Smooth muscle cell of the brain vasculature (primary cell): ENCODE measurements around the gene TNNI2.
"Not testable (repeated sequence)": the region's sequence is repeated elsewhere in the genome, so short reads cannot be mapped to it uniquely, and the experiment has no call there.

Experiments used
- DNase-seq: peaks from one replicate; pipeline ENCODE4 v3.0.0-alpha.2; 2012; ENCODE audit warnings: low read depth, low spot score

Gene TNNI2

GRCh38 chr11:1838426-1839144 is at the start of gene TNNI2:
TSS of gene TNNI2 (plus strand) at chr11:1838981. CDS start at chr11:1839697, 716 bp downstream.
- DNase-seq, result no peak

GRCh38 chr11:1791912-1792311 is 46.9 kb upstream of the TNNI2 start:
- DNase-seq, result no peak

GRCh38 chr11:1792461-1792860 is 46.3 kb upstream of the TNNI2 start:
- no peak for DNase-seq

GRCh38 chr11:1793081-1793480 is 45.7 kb upstream of the TNNI2 start:
- peak; percentile 17 for DNase-seq

GRCh38 chr11:1796413-1797011 is 42.3 kb upstream of the TNNI2 start:
- no peak for DNase-seq

- DNase-seq, result no peak
Observed at GRCh38 chr11:1797391-1798125, 41.2 kb upstream of the TNNI2 start.

- DNase-seq, result no peak
Observed at GRCh38 chr11:1803246-1803645, 35.5 kb upstream of the TNNI2 start.

- not testable (repeated sequence) for DNase-seq
Observed at GRCh38 chr11:1803835-1804519, 34.8 kb upstream of the TNNI2 start.

- no peak for DNase-seq
Observed at GRCh38 chr11:1805525-1805924, 33.3 kb upstream of the TNNI2 start.

- DNase-seq, result no peak
Observed at GRCh38 chr11:1807264-1807995, 31.4 kb upstream of the TNNI2 start.

GRCh38 chr11:1810761-1811160 is 28.0 kb upstream of the TNNI2 start:
- no peak for DNase-seq

- no peak for DNase-seq
Observed at GRCh38 chr11:1812274-1812673, 26.5 kb upstream of the TNNI2 start.

GRCh38 chr11:1812801-1813200 is 26.0 kb upstream of the TNNI2 start:
- no peak for DNase-seq

GRCh38 chr11:1813356-1813755 is 25.4 kb upstream of the TNNI2 start:
- DNase-seq, result not testable (repeated sequence)

- no peak for DNase-seq
Observed at GRCh38 chr11:1814691-1815090, 24.1 kb upstream of the TNNI2 start.

- DNase-seq, result no peak
Observed at GRCh38 chr11:1815311-1815710, 23.5 kb upstream of the TNNI2 start.

- no peak for DNase-seq
Observed at GRCh38 chr11:1815751-1816150, 23.0 kb upstream of the TNNI2 start.

- DNase-seq, result no peak
Observed at GRCh38 chr11:1817000-1817399, 21.8 kb upstream of the TNNI2 start.

GRCh38 chr11:1817511-1817910 is 21.3 kb upstream of the TNNI2 start:
- DNase-seq, result no peak

- DNase-seq, result no peak
Observed at GRCh38 chr11:1819074-1819473, 19.7 kb upstream of the TNNI2 start.
